Activated CD8-positive, alpha-beta T cell treated with anti-CD3 and anti-CD28 coated beads for 36 hours (primary cell): ENCODE data around the gene HK3. TPM values are rescaled to one million over a fixed set of nuclear protein-coding genes. Genes with fewer than 3 reads are reported as not detected.

Source experiments
- ATAC-seq: fragments of 200-7000 bp; cut with Tn5 transposase; one replicate; pipeline ENCODE4 v1.10.0; 2021; ENCODE audit warnings: mild to moderate bottlenecking, moderate library complexity
- CTCF ChIA-PET: fragments of 350-600 bp; sonication (Branson Sonifier 250); formaldehyde crosslinking; loops from one replicate; lab custom pipeline; 2021; ENCODE audit warnings: antibody characterized with exemption; lab: Charles Lee
- POLR2A ChIA-PET: fragments of 350-600 bp; sonication (Branson Sonifier 250); formaldehyde crosslinking; loops from one replicate; lab custom pipeline; 2021; ENCODE audit warnings: antibody characterized with exemption; lab: Charles Lee
- DNase-seq: peaks from one replicate; pipeline ENCODE4 v3.0.0-alpha.2; 2020
- H3K27ac Mint-ChIP-seq: one replicate; pipeline ENCODE4 v1.8.0; 2021; ENCODE audit warnings: mild to moderate bottlenecking, mixed read lengths
- H3K27me3 Mint-ChIP-seq: one replicate; pipeline ENCODE4 v1.8.0; 2021; ENCODE audit warnings: mixed read lengths
- H3K36me3 Mint-ChIP-seq: one replicate; pipeline ENCODE4 v1.8.0; 2021; ENCODE audit warnings: low read depth, mixed read lengths
- H3K4me1 Mint-ChIP-seq: one replicate; pipeline ENCODE4 v1.8.0; 2021; ENCODE audit warnings: low read depth, mixed read lengths
- H3K4me3 Mint-ChIP-seq: one replicate; pipeline ENCODE4 v1.8.0; 2021; ENCODE audit warnings: mild to moderate bottlenecking, moderate library complexity, mixed read lengths
- H3K9me3 Mint-ChIP-seq: one replicate; pipeline ENCODE4 v1.8.0; 2021; ENCODE audit warnings: mixed read lengths
- intact Hi-C: fragments of 100-400 bp; cut with micrococcal nuclease; formaldehyde crosslinking; loops from one replicate; pipeline ENCODE4 v1.10.0; 2022
- total RNA-seq, 2 experiments: library from RNA; stranded (reverse); gene quantifications; one replicate each; pipeline ENCODE4 v1.2.3, GENCODE V29; 2021
- TF ChIP-seq, protein P1 (sequence below): fragments of 200-600 bp; IDR thresholded peaks from one replicate; pipeline ENCODE4 v1.8.0; 2022; ENCODE audit warnings: antibody characterized with exemption, mild to moderate bottlenecking

Gene HK3
- total RNA-seq, 2 experiments from 2014 or later = not detected

DNA sequence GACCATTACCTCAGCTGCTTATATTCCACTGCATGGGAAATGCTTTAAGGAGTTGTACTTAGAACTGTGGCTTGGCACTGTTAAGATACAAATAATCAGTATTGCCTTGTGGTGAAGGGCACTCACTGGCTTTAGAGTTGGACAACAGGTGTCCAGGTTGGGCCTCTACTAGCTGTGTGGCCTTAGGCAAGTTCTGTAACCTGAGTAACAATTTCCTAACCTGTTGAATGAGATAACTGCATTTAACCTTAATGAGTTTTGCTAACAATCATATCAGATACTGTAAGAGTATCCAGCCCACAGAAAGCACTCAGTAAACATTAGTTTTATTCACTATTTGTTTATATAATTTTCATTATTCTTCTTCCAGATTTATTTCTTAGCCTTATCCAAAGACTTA is 17.2 kb upstream of the HK3 start:
- ATAC-seq = no peak
- intact Hi-C loops = no loop called here
- DNase-seq = no peak
- ChIA-PET CTCF (no interaction called here), POLR2A (interaction anchor here (1.0 kb wide), 1 partner anchor 17 kb away, joined by 3 read pairs; the partner anchor contains the start of gene HK3)
- no peak overlapping the region for H3K4me3 Mint-ChIP-seq
- H3K27ac Mint-ChIP-seq = peak overlapping the region; percentile 21
- H3K27me3 Mint-ChIP-seq = no peaks in the 10 kb centered on the region
- peaks cover 15% of the 10 kb centered on the region for H3K36me3 Mint-ChIP-seq
- H3K4me1 Mint-ChIP-seq = peaks cover 21% of the 10 kb centered on the region
- TF ChIP-seq, protein P1, sequence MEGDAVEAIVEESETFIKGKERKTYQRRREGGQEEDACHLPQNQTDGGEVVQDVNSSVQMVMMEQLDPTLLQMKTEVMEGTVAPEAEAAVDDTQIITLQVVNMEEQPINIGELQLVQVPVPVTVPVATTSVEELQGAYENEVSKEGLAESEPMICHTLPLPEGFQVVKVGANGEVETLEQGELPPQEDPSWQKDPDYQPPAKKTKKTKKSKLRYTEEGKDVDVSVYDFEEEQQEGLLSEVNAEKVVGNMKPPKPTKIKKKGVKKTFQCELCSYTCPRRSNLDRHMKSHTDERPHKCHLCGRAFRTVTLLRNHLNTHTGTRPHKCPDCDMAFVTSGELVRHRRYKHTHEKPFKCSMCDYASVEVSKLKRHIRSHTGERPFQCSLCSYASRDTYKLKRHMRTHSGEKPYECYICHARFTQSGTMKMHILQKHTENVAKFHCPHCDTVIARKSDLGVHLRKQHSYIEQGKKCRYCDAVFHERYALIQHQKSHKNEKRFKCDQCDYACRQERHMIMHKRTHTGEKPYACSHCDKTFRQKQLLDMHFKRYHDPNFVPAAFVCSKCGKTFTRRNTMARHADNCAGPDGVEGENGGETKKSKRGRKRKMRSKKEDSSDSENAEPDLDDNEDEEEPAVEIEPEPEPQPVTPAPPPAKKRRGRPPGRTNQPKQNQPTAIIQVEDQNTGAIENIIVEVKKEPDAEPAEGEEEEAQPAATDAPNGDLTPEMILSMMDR = no peak
- H3K9me3 Mint-ChIP-seq = no peaks in the 10 kb centered on the region

DNA sequence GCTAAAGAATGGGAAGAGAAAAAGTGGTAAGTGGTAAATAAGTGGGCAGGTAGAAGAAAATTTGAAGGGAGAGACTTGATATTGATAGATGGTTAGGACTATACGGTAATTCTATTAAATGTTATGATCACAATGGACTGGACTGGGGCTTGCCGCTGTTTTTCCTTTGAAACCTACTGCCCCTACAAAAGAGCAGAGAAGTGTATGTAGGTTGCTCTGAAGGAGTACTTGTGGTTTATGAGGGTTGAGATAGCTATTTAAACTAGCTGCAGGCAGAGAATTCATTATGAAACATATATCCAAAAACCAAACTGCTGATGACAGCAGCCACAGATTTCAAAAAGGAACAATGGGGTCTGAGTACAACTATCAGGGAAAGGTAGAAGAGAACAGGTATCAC is 16.8 kb upstream of the HK3 start:
- DNase-seq = no peak
- intact Hi-C loops = no loop called here
- H3K27me3 Mint-ChIP-seq = no peaks in the 10 kb centered on the region
- H3K4me3 Mint-ChIP-seq = no peak overlapping the region
- peaks cover 21% of the 10 kb centered on the region for H3K4me1 Mint-ChIP-seq
- TF ChIP-seq, protein P1 = no peak
- no peaks in the 10 kb centered on the region for H3K9me3 Mint-ChIP-seq
- POLR2A ChIA-PET = no interaction called here
- ATAC-seq = no peak
- CTCF ChIA-PET = no interaction called here
- H3K36me3 Mint-ChIP-seq = peaks cover 15% of the 10 kb centered on the region
- H3K27ac Mint-ChIP-seq = peak overlapping the region; percentile 21

DNA sequence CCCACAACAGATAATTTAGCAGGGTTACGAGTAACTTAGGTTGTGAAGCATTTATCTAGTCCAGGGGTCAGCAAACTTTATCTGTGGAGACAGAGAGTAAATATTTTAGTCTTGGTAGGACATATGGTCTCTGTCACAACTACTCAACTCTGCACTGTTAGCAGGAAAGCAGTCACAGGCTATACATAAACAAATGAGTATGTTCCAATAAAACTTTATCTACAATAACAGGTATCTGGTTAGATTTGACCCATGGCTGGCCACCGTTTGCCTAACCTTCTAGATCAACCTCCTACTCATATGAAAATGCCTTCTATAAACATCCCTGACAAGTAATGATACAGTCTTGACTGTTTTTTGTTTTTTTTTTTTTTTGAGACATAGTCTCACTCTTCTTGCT is 13.0 kb upstream of the HK3 start:
- POLR2A ChIA-PET = interaction anchor here (0.7 kb wide), 1 partner anchor 10 kb away, joined by 3 read pairs; no protein-coding TSS in a partner anchor
- H3K27ac Mint-ChIP-seq = no peak overlapping the region
- no peaks in the 10 kb centered on the region for H3K27me3 Mint-ChIP-seq
- no peak for ATAC-seq
- no peak for DNase-seq
- H3K4me1 Mint-ChIP-seq = peaks cover 27% of the 10 kb centered on the region
- H3K4me3 Mint-ChIP-seq = no peak overlapping the region
- TF ChIP-seq, protein P1 = no peak
- peaks cover 19% of the 10 kb centered on the region for H3K36me3 Mint-ChIP-seq
- intact Hi-C loops = no loop called here
- no peaks in the 10 kb centered on the region for H3K9me3 Mint-ChIP-seq
- CTCF ChIA-PET = interaction anchor here (1.0 kb wide), 1 partner anchor 254 kb away, joined by 3 read pairs; no protein-coding TSS in a partner anchor

DNA sequence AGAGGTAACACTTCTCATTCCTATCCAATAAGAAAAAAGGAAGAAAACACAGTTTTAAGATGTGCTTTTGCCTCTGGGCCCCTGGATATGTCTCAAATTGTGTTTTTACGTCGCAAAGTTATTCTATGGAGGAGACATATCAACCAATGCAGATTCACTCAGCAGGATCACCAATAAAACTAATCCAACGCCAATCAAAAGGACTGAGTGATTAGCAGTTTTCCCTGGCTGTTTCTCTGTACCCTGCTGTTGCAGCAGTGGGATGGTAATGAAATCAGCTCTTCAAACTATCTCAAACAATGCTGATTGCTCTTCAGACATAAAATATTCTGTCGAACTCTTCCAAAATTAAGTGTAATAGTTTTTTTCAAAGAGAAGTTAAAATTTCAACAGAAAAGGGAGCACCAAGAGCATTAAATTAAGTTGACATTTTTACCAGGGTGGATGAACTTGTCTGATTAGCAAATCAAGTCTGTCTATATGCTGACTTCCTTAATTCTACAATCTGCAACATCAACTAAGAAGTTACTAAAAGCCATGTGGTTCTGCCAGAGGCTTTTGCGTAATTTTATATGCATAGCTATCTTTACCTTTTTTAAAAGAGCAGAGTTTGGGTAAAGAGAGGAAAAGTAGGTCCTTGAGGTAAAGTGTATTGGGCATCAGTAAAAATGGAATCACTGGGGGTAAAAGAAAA is 9.7 kb upstream of the HK3 start:
- TF ChIP-seq, protein P1 = no peak
- CTCF ChIA-PET = interaction anchor here (1.4 to 2.3 kb wide), 3 partner anchors 9 to 248 kb away, joined by 3 to 10 read pairs (median 4); no protein-coding TSS in a partner anchor
- DNase-seq (no peak), ATAC-seq (no peak)
- Mint-ChIP-seq H3K9me3 (no peaks in the 10 kb centered on the region), H3K4me1 (peaks cover 13% of the 10 kb centered on the region), H3K27ac (no peak overlapping the region), H3K4me3 (no peak overlapping the region), H3K27me3 (no peaks in the 10 kb centered on the region), H3K36me3 (peaks cover 31% of the 10 kb centered on the region)
- POLR2A ChIA-PET = interaction anchor here (1.4 kb wide), 1 partner anchor 98 kb away, joined by 3 read pairs; the partner anchor contains the start of gene UIMC1
- intact Hi-C loops = no loop called here

DNA sequence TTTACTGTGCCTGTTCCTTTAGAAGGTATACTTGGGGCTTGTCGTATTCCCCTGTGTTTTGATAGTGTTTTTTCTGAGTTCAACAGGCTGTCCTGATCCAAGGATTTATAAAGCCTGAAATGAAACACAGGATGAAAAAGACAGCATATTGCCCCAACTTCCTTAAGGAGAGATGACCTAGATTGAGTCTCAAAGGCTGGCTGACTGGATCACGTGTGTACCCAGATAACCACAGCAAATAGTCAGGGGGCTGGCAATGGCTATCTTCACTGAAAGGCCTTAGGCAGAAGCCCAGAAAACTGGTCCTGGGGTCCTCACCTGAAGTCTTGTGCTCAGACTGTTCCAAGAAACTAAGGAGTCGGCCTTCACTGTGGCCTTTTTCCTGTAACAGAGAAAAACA is 7.7 kb upstream of the HK3 start:
- Mint-ChIP-seq H3K27me3 (no peaks in the 10 kb centered on the region), H3K9me3 (no peaks in the 10 kb centered on the region), H3K4me1 (peaks cover 21% of the 10 kb centered on the region), H3K4me3 (no peak overlapping the region), H3K27ac (no peak overlapping the region), H3K36me3 (peaks cover 37% of the 10 kb centered on the region)
- ChIA-PET CTCF (no interaction called here), POLR2A (no interaction called here)
- no peak for DNase-seq
- TF ChIP-seq, protein P1 = no peak
- no peak for ATAC-seq
- intact Hi-C loops = no loop called here
